ENCODE data around the gene ZNF460.

The ZNF460 gene

DNA sequence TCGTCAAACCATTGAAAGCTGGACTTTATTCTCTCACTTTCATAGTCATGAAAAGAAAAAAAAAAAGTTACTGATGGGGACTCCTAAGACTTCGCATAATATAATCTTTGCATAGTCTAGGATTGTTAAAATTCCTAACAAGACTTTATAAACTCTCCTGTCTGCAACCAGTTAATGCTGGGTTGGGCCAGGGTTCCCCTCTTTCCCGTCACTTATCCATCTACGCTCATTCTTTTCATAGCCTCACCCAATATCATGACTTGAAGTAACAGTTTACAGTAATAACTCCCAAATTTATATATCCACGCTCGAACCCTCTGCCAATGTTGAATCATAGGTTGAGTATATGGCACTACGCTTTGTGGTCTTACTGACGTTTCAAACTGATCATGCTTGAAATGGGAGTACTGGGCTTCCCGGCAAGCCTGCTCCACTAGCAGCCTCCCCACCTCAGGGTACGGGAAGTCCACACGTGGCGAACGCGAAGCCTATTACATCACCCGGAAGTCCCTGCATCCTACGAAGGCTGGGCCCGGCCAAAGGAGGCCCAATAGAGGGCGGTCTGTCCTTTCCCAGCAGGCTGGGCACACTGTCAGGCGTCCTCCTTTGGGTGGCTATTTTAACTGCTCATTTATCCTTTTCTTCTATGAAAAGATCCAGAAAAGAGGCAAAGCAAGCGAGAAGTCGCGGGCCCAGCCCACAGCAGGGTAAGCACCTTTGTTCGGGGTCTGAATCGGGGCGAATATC lies 694 bp upstream of the ZNF460 start:
- DNase-seq (ENCODE audit: low read depth in 2 of 2, low spot score in 1 of 2), result peak; percentile 72 to 73

DNA sequence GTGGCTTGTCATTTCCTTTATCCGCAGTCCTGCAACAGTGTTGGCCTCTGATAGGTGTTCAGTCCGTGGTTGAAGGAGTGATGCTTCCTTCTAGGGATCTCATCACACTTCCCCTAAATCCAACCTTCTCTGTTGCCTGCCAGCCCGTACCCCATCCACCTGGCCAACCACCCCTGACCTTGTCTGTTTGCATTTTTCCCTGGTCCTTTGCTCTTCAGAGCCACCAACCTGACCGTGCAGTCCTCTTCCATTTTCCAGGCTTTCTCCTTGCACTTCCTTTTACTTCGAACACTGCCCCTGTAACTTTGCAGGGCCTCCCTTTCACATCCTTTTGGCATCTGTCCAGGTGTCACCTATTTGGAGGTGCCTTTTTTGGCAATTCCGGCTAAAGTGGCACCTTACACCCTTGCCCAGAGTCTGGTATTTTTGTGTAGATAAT lies 696 bp downstream of the ZNF460 start:
- DNase-seq (ENCODE audit: low read depth in 2 of 2, low spot score in 1 of 2), result no peak

DNA sequence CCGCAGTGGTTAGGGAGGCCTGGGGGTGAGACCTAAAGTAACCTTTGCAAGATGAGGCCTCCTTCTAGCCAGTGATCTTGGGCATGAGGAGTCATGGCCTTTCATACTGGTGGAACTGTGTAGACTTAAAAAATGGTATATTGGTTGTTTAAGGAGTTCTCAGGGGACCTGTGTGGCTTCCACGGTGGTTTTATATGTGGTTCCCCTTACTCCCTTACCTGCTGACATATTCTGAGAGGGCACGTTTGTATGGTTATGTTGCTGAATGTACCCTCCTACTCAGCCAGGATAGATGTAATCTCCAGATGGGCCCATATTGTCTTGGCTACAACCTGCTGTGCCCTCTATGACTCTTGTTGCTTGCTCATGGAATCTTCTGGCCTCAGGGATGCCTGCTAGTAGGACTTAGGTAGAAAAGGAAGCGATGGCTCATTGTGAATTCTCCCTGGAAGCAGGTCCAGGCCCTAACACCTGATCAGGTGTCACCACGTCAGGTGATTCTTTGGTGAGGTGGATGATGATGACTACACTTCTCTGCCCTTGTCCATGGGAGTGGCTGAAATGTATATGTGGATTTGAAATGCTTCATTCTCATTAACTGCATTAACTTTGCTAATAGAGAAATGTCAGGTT lies 1.8 kb downstream of the ZNF460 start:
- no peak for DNase-seq (ENCODE audit: low read depth in 2 of 2, low spot score in 1 of 2)

DNA sequence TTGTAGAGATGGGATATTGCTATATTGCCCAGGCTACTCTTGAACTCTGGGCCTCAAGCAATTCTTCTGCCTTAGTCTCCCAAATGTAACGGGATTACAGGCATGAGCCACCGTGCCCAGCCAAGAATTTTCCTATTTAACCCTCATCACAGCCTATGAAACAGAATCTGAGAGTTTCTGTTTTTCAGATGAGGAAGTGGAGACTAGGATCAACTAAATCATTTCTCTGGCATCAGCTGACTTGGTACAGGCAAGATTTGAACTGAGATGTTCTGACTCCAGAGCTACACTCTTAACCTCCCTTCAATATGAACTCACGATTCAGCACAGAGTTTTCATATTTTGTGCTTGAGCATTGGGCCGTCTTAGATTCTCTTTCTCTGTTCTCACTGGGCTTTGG lies 8.1 kb downstream of the ZNF460 start:
- no peak for DNase-seq (ENCODE audit: low read depth in 2 of 2, low spot score in 1 of 2)

DNA sequence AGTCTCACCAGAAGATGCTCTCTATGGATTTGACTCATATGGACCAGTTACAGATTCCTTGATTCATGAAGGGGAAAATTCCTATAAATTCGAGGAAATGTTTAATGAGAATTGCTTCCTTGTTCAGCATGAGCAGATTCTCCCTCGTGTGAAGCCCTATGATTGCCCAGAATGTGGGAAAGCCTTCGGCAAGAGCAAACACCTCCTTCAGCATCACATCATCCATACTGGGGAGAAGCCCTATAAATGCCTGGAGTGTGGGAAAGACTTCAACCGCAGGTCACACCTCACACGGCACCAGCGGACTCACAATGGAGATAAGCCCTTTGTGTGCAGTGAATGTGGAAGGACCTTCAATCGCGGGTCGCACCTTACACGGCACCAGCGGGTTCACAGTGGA lies 10.7 kb downstream of the ZNF460 start:
- DNase-seq (ENCODE audit: low read depth in 2 of 2, low spot score in 1 of 2), result no peak

DNA sequence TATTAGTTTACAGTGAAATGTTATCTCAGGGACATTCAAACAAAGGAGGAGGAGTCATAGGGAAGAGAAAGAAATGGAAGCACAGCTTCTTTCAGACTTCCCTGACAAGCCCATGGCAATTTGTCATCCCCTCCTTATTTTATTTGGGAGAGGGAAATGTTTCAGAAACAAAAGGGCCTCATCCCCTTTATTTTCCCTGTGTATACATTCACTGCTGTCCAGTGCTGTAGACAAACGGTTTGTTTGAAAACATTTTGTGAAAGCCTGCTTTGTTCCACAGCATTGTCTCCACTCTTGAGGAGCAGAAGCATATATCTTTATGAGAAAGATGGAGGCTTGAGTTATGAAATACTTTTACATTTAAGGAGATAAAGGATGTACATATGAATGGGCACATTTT lies 12.3 kb downstream of the ZNF460 start:
- DNase-seq (ENCODE audit: low read depth in 2 of 2, low spot score in 1 of 2), result no peak

DNA sequence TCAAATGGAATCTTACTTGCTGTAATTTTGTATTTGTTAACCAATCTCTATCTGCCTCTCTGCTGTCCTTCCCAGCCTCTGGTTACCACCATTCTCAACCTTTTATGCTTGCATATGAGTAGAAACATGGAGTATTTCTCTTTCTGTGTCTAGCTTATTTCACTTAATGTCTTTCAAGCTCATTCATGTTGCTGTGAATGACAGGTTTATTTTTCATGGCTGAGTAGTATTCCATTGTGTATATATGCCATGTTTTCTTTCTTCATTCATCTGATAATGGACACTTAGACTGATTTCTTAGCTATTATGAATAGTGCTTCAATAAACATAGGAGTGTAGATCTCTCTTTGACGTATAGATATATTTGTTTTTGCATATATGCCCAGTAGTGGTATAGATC lies 13.4 kb downstream of the ZNF460 start:
- no peak for DNase-seq (ENCODE audit: low read depth in 2 of 2, low spot score in 1 of 2)

DNA sequence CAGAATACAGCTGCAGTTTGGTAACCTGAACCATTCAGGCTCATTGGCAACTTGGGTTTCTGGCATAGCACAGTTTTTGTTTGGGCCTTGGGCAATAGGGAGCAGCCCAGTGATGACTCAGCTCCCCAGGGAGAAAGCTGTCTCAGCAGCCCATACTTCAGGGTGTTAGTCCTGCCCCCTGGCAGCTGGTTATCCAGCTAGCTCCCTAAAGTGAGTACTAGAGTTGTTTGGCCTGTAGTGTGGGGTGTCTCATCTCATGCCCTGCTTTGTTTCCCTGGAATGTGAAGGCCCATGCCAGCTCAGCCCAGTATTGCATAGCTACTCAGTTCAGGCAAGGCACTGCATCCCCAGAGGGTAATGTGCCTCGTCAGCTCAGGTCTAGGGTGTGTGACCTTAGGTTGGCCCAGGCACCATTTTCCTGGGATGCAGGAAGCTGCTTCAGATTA lies 21.8 kb downstream of the ZNF460 start:
- no peak for DNase-seq (ENCODE audit: low read depth in 2 of 2, low spot score in 1 of 2)

DNA sequence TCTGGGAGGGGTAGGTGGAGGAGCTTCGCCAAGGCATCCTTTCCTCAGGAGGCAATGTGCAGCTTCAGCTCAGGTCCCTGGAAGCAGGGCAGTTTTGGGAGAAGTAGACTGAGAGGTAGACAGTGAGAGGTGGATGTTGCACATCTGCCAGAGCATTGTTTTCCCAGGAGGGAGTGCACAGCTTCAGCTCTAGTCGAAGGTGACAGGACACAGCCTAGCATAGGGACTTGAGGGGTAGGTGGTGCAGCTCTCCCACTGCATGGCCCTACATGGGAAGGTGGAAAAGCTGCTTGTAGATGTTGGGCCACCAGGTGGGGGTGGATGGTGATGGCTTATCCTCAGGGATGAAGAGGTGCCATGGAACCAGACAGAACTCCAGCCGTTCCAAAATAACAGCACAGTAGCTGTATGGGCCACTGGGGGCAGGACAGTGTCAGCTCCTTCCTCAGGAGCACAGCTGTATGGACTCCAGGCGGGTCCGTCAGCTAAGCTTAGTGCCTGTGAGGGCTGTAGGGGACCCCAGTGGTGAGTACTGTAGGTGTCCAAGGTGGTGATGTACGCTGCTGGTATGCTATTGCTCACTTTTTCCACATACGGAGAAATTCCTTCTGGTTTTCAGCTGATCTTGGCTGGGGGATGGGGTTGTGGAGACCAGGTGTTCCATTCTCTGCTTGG lies 22.6 kb downstream of the ZNF460 start:
- no peak for DNase-seq (ENCODE audit: low read depth in 2 of 2, low spot score in 1 of 2)

DNA sequence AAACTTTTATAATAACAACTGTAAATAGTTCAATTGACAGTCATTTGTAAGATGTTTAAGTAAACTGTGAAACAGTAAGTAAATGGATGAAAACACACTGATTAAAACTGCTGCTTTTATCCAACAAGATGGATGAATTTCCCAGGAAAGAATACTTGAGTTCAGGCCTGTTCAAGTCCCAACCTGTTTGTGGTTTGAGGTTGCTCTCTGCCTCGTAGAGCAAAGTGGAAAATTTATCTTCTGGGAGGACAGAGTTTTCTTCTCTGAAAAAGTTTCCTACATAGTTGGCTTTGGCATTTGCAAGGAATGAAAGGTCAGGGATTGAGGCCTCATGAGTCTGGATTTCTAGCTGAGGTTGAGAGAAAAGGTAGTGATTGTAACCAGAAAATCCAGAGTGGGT lies 24.8 kb downstream of the ZNF460 start:
- no peak for DNase-seq (ENCODE audit: low read depth in 2 of 2, low spot score in 1 of 2)

DNA sequence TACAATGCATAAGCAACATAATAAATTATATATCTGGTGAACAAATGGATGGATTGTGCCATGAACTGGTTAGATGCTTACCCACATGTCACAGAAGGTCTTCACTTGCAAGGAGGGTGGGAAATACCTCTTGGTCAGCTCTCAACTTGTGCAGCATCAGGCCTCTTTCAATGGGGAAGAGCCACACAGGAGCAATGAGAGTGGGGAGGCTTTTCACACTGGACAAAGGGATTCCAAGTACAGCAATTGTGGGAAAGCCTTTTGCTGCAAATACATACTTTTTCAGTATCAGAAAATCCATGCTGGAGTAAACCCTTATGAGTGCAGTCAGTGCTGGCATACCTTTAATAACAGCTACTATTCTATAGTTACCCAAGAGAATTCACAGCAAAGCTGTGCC lies 28.2 kb downstream of the ZNF460 start:
- no peak for DNase-seq (ENCODE audit: low read depth in 2 of 2, low spot score in 1 of 2)

DNA sequence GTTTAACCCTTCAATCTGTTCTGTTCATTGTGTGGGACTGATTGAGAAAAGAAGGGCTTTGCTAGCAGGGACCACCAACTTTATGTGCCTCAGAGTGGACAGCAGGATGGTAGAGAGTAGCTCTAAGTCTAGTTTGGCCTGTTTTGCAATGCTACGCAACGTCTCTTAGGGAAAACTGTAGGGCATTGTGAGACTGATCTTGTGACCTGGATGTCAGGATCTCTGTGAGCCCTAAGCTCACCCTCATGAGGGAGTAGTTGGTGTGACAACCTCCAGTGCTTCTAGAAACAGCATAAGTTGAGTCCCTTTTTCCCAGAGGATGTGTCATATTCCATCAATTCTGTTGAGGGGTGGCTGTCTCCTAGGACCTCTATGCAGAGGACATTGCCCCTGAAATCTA lies 30.5 kb downstream of the ZNF460 start:
- no peak for DNase-seq (ENCODE audit: low read depth in 2 of 2, low spot score in 1 of 2)

DNA sequence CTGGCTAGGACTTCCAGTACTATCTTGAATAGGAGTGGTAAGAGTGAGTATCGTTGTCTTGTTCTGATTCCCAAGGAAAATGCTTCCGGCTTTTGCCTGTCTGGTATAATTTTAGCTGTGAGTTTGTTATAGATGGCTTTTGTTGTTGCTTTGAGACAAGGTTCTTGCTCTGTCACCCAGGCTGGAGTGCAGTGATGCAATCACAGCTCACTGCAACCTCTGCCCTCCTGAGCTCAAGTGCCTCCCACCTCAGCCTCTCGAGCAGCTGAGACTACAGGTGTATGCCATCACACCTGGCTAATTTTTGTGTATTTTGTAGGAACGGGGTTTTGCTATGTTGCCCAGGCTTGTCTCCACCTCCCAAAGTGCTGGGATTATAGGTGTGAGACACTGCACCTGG lies 33.9 kb downstream of the ZNF460 start:
- no peak for DNase-seq (ENCODE audit: low read depth in 2 of 2, low spot score in 1 of 2)

DNA sequence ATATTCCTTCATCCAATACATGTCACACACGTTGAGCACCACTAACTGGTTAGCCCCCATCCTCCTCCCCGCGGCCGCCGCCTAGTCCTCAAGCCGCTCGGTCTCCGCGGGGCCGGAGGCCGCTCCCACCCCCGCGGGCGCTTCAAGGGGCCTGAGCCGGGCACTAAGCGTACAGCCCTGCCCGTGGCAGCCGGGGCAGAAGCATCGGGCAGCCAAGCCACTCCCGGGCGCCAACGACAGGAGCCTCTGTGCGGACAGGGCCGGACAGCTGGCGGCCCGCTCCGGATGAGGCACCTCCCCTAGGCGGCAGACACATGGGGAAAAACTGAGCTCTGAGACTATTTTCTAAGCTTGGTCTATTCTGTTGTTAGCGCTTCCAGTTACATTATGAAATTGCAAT lies 37.2 kb downstream of the ZNF460 start:
- no peak for DNase-seq (ENCODE audit: low read depth in 2 of 2, low spot score in 1 of 2)

DNA sequence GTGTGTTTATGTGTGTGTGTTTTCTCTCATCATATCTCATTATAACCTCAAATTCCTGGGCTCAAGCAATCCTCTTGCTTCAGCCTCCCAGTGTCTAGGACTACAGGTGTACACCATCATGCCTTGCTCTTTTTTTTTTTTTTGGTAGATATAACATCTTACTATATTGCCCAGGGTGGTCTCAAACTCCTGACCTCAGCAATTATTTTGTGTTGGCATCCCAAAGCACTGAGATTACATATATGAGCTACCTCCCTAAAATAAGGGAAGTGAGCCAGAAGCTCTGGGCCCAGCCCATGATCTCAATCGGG lies 39.5 kb downstream of the ZNF460 start:
- DNase-seq (ENCODE audit: low read depth in 2 of 2, low spot score in 1 of 2), result no peak

DNA sequence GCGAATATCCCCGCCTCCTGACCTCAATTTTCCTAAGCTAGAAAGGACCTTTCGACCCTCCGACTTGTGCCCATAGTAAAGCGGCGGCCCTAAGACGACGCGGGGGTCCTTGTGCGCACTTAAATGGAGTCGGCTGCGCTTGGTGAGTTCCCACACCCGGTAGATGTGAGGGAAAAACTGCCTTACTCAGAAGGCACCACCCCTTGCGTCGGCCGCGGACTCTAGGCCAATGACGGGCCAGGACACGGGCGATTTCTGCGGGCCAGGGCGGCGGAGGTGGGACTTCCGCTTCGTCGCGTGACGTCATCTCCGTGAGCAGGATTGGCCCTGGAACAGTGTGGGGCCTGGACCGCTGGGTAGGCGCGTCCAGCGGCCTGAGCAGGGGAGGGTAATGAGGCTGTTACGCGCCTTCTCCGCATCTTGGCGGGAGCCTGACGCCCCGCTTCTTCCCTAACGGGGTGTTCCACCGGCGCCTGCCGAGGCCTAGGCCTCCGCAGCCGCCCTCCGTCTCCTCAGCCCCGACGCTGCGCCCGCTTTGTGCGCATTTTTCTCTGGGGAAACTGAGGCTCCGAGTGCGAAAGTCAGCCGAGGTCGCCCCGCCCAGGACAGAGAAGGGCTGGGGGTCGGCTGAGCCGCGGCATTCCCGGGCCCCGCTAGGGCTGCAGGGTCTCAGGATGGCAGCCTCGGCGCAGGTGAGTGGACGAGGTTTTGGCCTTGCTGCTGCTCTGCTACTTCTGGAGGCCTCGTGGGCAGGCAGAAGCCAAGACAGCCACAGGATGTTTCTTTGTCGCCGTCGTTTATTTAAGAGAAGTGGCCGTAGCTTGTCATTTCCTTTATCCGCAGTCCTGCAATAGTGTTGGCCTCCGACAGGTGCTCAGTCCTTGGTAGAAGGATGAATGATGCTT lies 40.1 kb downstream of the ZNF460 start, which contains the start of gene ZNF543:
Gene ZNF543, plus strand, starts transcription at position 293 of the 905 bp plus-strand sequence. Its CDS starts 382 bp downstream, at position 675.
- peak; percentile 82 to 87 for DNase-seq (ENCODE audit: low read depth in 2 of 2, low spot score in 1 of 2)

DNA sequence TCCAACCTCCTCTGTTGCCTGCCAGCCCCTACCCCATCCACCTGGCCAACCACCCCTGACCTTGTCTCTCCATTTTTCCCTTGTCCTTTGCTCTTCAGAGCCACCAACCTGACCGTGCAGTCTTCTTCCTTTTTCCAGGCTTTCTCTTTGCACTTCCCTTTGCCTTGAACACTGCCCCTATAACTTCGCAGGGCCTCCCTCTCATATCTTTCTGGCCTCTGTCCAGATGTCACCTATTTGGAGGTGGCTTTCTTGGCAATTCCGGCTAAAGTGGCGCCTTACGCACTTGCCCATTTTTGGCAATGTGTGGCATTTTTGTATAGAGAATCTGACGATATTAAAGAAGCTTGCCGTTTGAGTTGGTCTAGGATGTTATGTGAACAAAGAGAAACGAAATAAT lies 40.8 kb downstream of the ZNF460 start:
- no peak for DNase-seq (ENCODE audit: low read depth in 2 of 2, low spot score in 1 of 2)

DNA sequence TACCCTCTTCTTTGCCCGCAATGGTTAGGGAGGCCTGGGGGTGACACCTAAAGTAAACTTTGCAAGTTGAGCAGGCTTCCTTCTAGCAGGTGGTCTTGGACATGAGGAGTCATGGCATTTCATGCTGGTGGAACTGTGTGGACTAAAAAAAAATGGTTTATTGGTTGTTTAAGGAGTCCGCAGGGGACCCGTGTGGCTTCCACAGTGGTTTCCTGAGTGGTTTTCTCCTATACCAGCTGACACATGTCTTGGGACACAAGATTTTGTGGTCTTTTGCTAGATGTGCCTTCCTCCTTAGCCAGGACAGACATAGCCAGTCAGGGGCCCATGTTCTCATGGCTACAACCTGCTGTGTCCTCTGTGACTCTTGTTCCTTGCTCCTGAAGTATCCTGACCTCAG lies 41.5 kb downstream of the ZNF460 start:
- no peak for DNase-seq (ENCODE audit: low read depth in 2 of 2, low spot score in 1 of 2)

DNA sequence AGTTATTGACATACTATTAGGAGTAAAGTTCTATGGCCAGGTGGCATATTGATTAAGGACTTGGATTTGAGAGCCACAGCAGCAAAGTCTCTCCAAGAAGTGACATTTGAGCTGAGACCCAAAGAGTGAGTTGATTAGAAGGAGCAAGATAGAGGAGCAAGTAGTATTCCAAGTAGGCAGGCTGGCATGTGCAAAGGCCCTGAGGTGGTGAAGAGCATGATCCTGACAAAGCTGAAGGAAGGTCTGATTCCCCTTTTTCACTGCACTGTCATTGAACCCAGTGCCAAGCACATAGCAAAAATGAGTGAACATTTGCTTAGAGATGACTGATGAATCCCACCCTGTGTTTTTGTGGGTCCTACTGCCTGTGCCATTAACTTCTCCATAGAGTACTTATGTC lies 44.7 kb downstream of the ZNF460 start:
- no peak for DNase-seq (ENCODE audit: low read depth in 2 of 2, low spot score in 1 of 2)

DNA sequence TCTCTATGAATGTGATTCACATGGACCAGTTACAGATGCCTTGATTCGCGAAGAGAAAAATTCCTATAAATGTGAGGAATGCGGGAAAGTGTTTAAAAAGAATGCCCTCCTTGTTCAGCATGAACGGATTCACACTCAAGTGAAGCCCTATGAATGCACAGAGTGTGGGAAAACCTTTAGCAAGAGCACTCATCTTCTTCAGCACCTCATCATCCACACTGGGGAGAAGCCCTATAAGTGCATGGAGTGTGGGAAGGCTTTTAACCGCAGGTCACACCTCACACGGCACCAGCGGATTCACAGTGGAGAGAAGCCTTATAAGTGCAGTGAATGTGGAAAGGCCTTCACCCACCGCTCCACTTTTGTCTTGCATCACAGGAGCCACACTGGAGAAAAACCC lies 47.7 kb downstream of the ZNF460 start:
- no peak for DNase-seq (ENCODE audit: low read depth in 2 of 2, low spot score in 1 of 2)

DNA sequence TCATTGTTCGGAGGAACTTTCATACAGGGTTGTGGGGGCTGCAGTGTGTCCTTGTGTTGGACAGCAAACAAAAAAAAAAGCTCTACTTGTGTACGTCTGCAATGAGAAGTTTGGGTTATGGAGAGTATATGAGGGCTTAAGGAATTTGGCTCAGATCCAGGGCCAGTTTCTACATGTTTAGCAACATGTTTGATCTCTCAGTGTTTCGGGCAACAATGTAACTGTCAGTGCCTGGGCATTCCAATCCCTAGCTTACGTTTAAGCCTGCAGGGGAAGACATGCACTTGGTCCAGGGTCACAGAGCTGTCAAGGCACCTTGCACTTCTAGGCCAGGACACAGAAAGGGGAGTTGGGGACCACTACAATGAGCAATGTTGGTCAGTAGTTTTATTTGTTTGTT lies 53.9 kb downstream of the ZNF460 start:
- DNase-seq (ENCODE audit: low read depth in 2 of 2, low spot score in 1 of 2), result no peak
